ENCODE results near the gene ZNF471.

DNA sequence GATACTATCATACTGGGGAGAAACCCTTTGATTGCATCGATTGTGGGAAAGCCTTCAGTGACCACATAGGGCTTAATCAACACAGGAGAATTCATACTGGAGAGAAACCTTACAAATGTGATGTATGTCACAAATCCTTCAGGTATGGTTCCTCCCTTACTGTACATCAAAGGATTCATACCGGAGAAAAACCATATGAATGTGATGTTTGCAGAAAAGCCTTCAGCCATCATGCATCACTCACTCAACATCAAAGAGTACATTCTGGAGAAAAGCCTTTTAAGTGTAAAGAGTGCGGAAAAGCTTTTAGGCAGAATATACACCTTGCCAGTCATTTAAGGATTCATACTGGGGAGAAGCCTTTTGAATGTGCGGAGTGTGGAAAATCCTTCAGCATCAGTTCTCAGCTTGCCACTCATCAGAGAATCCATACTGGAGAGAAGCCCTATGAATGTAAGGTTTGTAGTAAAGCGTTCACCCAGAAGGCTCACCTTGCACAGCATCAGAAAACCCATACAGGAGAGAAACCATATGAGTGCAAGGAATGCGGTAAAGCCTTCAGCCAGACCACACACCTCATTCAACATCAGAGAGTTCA lies 46.7 kb downstream of the ZNF471 start:
- TF ChIP-seq POLR2AphosphoS5 (IDR thresholded peaks at IDR 0.05; ENCODE audit: borderline replicate concordance, low read depth, low read length) (no peak), EZH2 (IDR thresholded peaks at IDR 0.05) (no peak)

All from SK-N-MC (cell line).